Keratinocyte (primary cell): ENCODE measurements around the gene NMB. TPM values are rescaled to one million over a fixed set of nuclear protein-coding genes. Genes with fewer than 3 reads are reported as not detected.
A peak's percentile ranks its signal among the peaks of the same experiment; 100 is the strongest.

ENCODE experiments used
- DNase-seq: peaks from one replicate; pipeline ENCODE4 v3.0.0-alpha.2; 2011; ENCODE audit warnings: low read depth, missing footprints, low spot score
- FAIRE-seq: peaks from 2 replicates; lab custom pipeline; 2011; peaks lifted over from hg19 to GRCh38; lab: Jason Lieb, UNC
- H2AFZ ChIP-seq: 2 replicates; pipeline ENCODE4 v1.6.0; 2012; ENCODE audit warnings: low read length, control low read depth, inconsistent platforms; ENCODE audit not compliant: control insufficient read depth
- H3K27ac ChIP-seq: 2 replicates; pipeline ENCODE4 v1.5.1; 2011; ENCODE audit warnings: low read length; ENCODE audit not compliant: control insufficient read depth, insufficient read depth
- H3K27me3 ChIP-seq: 3 replicates; pipeline ENCODE4 v1.6.0; 2011; ENCODE audit warnings: low read length; ENCODE audit not compliant: control insufficient read depth, insufficient read depth; ENCODE audit errors: extremely low read depth
- H3K36me3 ChIP-seq, 2 experiments: 2 replicates in 1 of 2; 3 replicates in 1 of 2; pipeline ENCODE4 v1.5.1; 2011; ENCODE audit warnings: low read length in 2 of 2, mild to moderate bottlenecking in 1 of 2; ENCODE audit not compliant: control insufficient read depth in 2 of 2, insufficient read depth in 2 of 2; ENCODE audit errors: extremely low read depth in 1 of 2
- H3K4me1 ChIP-seq: 3 replicates; pipeline ENCODE4 v1.5.1; 2011; ENCODE audit warnings: low read length; ENCODE audit not compliant: control insufficient read depth, insufficient read depth; ENCODE audit errors: extremely low read depth
- H3K4me2 ChIP-seq: 3 replicates; pipeline ENCODE4 v1.6.0; 2011; ENCODE audit warnings: low read depth, low read length; ENCODE audit not compliant: control insufficient read depth, insufficient read depth; ENCODE audit errors: extremely low read depth
- H3K4me3 ChIP-seq, 3 experiments: fragments of 200-600 bp in 1 of 3; sonication (generic) in 1 of 3; 2 replicates in 2 of 3; 3 replicates in 1 of 3; pipeline ENCODE4 v1.5.1; 2011 to 2016; ENCODE audit warnings: low read length in 3 of 3, mild to moderate bottlenecking in 3 of 3, control low read depth in 2 of 3, inconsistent platforms in 1 of 3, low read depth in 1 of 3, mixed read lengths in 1 of 3, mixed run types in 1 of 3, moderate library complexity in 1 of 3; ENCODE audit not compliant: control insufficient read depth in 2 of 3, insufficient read depth in 2 of 3; ENCODE audit errors: extremely low read depth in 1 of 3
- H3K79me2 ChIP-seq: 2 replicates; pipeline ENCODE4 v1.6.0; 2012; ENCODE audit warnings: low read length; ENCODE audit not compliant: control insufficient read depth, insufficient read depth
- H3K9ac ChIP-seq: 3 replicates; pipeline ENCODE4 v1.6.0; 2011; ENCODE audit warnings: low read length; ENCODE audit not compliant: control insufficient read depth, insufficient read depth; ENCODE audit errors: extremely low read depth
- H3K9me1 ChIP-seq: 3 replicates; pipeline ENCODE4 v1.6.0; 2011; ENCODE audit warnings: low read length; ENCODE audit not compliant: control insufficient read depth, insufficient read depth; ENCODE audit errors: extremely low read depth
- H3K9me3 ChIP-seq: 2 replicates; pipeline ENCODE4 v1.5.1; 2012; ENCODE audit warnings: low read depth, low read length; ENCODE audit not compliant: control insufficient read depth
- H4K20me1 ChIP-seq: 3 replicates; pipeline ENCODE4 v1.6.0; 2011; ENCODE audit warnings: low read length; ENCODE audit not compliant: control insufficient read depth, insufficient read depth; ENCODE audit errors: extremely low read depth
- CTCF ChIP-seq, 3 experiments: IDR thresholded peaks in 1 of 3; conservative IDR thresholded peaks in 1 of 3; optimal IDR thresholded peaks in 1 of 3; 2 replicates in 2 of 3; 3 replicates in 1 of 3; pipeline versions ENCODE3 to v1.5.1; 2011; ENCODE audit warnings: low read length in 3 of 3, mild to moderate bottlenecking in 3 of 3, moderate library complexity in 2 of 3, control low read depth in 1 of 3, inconsistent platforms in 1 of 3; ENCODE audit not compliant: insufficient read depth in 2 of 3; ENCODE audit errors: extremely low read depth in 1 of 3
- EZH2 ChIP-seq: IDR thresholded peaks from one replicate; pipeline ENCODE4 v1.6.1; 2012; ENCODE audit warnings: inconsistent platforms, mild to moderate bottlenecking, low read length, moderate library complexity
- dilution Hi-C: fragments of 300-500 bp; cut with MboI; formaldehyde crosslinking; loops from one replicate; pipeline ENCODE4 v1.7.0; 2020; ENCODE audit warnings: low sequenced_read_pairs; ENCODE audit not compliant: extremely low pct_ligation_motif_present
- polyA plus RNA-seq, 5 experiments: library from polyadenylated mRNA; depleted of rRNA in 3 of 5; stranded (reverse) in 3 of 5; stranded (forward) in 1 of 5; unstranded in 1 of 5; fragments of >200 nt; gene quantifications; 1 replicate in 1 of 5; 2 replicates in 3 of 5; 3 replicates in 1 of 5; pipeline versions ENCODE4 v1.2.1 to v1.2.3, GENCODE V29; 2011 to 2012; ENCODE audit warnings: missing spikeins in 2 of 5, low read depth in 1 of 5, low replicate concordance in 1 of 5

Gene NMB
- polyA plus RNA-seq, 1 donor (not counting 4 experiments of a cell fraction or from before 2014, with no cell fraction given) = 3.9 TPM

GRCh38 chr15:84685304-84685703, 27.3 kb upstream of the NMB start:
- no peak for FAIRE-seq
- no peaks in the 10 kb centered on the region for H3K9me1 ChIP-seq
- peak overlapping the region; percentile 10 for H3K4me2 ChIP-seq
- H3K27me3 ChIP-seq = no peaks in the 10 kb centered on the region
- peaks cover 6 to 22% of the 10 kb centered on the region in 2 experiments for H3K36me3 ChIP-seq
- no peak overlapping the region for H3K4me3 ChIP-seq
- H3K79me2 ChIP-seq = peaks cover 12% of the 10 kb centered on the region
- dilution Hi-C loops = no loop called here
- H3K27ac ChIP-seq = peak overlapping the region; percentile 71
- H3K4me1 ChIP-seq = peaks cover 4% of the 10 kb centered on the region
- H3K9ac ChIP-seq = no peak overlapping the region
- no peaks in the 10 kb centered on the region for H3K9me3 ChIP-seq
- TF ChIP-seq CTCF (optimal IDR thresholded peaks at IDR 0.05 in 1 of 3, IDR thresholded peaks at IDR 0.05 in 1 of 3, conservative IDR thresholded peaks at IDR 0.05 in 1 of 3; ENCODE audit: extremely low read depth in 1 of 3, insufficient read depth in 2 of 3, low read length in 3 of 3) (no peak), EZH2 (no peak)
- no peak overlapping the region for H2AFZ ChIP-seq
- H4K20me1 ChIP-seq = no peaks in the 10 kb centered on the region
- peak; percentile 48 for DNase-seq

GRCh38 chr15:84684092-84684491, 26.1 kb upstream of the NMB start:
- Histone ChIP-seq H4K20me1 (no peaks in the 10 kb centered on the region), H3K27ac (no peak overlapping the region), H3K9ac (no peak overlapping the region), H3K27me3 (no peaks in the 10 kb centered on the region), H3K79me2 (peaks cover 8% of the 10 kb centered on the region), H3K9me1 (no peaks in the 10 kb centered on the region), H3K4me2 (no peak overlapping the region), H2AFZ (no peak overlapping the region), H3K36me3 (peaks cover 9 to 27% of the 10 kb centered on the region in 2 experiments), H3K9me3 (no peaks in the 10 kb centered on the region), H3K4me1 (peaks cover 4% of the 10 kb centered on the region), H3K4me3 (no peak overlapping the region)
- no peak for FAIRE-seq
- TF ChIP-seq CTCF (optimal IDR thresholded peaks at IDR 0.05 in 1 of 3, IDR thresholded peaks at IDR 0.05 in 1 of 3, conservative IDR thresholded peaks at IDR 0.05 in 1 of 3; ENCODE audit: extremely low read depth in 1 of 3, insufficient read depth in 2 of 3, low read length in 3 of 3) (no peak), EZH2 (no peak)
- dilution Hi-C loops = no loop called here
- no peak for DNase-seq
